Hepatocyte (in vitro differentiated cells): ENCODE results near the gene ZNF593.

Source experiments
- EZH2 ChIP-seq: fragments of 200-600 bp; sonication (generic); IDR thresholded peaks from 2 replicates; pipeline ENCODE4 v1.6.1; 2016; ENCODE audit warnings: antibody characterized with exemption, mild to moderate bottlenecking, borderline replicate concordance
- TF ChIP-seq, protein P1 (sequence below): fragments of 200-600 bp; sonication (generic); IDR thresholded peaks from 2 replicates; pipeline ENCODE4 v1.5.1; 2016; ENCODE audit warnings: antibody characterized with exemption, mild to moderate bottlenecking; ENCODE audit not compliant: poor library complexity

DNA sequence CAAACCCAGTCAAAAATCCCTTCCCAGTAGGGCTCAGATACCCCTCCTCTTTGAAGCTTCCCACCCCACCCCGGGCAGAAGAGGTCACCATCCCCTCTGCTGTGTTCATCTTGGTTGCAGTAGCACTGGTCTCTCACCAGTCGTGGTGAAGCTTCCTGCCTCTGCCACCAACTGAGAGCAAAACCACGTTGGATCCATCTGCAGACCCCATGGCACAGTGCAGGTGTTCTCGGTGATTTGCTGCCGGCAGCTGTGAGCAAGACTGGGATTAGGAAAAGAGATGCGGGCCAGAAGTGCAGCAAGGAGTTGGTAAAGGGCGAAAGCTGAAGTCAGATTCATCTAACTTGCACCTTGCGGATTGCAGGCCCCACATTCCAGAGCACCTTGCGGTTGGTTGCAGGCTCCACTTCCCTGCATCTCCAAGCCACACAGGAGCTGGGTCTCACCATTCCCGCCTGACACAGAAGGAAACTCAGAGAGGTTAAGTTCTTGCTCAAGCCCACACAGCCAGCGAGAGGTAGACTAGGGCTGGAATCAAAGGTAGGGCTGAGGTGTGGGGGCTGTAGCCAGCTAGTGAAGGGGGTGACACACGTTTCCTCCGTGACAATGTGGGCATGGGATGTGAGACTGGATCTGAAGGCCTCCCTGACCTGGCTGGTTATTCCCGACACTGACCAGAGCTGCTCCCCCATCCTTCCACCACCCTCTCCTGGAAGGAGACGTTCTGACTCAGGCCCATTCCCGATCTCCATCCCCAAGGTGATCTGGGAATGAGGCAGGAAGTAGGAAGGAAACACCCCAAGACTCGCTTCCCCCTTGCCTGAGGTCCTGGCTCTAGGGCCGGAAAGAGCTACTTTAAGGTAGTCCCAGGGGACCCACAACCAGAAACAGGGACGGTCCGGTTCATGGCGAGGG lies 14.1 kb upstream of the ZNF593 start:
- TF ChIP-seq, protein P1, sequence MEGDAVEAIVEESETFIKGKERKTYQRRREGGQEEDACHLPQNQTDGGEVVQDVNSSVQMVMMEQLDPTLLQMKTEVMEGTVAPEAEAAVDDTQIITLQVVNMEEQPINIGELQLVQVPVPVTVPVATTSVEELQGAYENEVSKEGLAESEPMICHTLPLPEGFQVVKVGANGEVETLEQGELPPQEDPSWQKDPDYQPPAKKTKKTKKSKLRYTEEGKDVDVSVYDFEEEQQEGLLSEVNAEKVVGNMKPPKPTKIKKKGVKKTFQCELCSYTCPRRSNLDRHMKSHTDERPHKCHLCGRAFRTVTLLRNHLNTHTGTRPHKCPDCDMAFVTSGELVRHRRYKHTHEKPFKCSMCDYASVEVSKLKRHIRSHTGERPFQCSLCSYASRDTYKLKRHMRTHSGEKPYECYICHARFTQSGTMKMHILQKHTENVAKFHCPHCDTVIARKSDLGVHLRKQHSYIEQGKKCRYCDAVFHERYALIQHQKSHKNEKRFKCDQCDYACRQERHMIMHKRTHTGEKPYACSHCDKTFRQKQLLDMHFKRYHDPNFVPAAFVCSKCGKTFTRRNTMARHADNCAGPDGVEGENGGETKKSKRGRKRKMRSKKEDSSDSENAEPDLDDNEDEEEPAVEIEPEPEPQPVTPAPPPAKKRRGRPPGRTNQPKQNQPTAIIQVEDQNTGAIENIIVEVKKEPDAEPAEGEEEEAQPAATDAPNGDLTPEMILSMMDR, result no peak
- TF ChIP-seq EZH2, result no peak
